NCI-H1048 (cell line): ENCODE results near the gene NDST4.

ENCODE experiments used
- DNase-seq: peaks from one replicate; lab custom pipeline; 2025; lab: John Stamatoyannopoulos, UW

The NDST4 gene

GRCh38 chr4:114785570-114785969 is 327.9 kb downstream of the NDST4 start:
- no peak for DNase-seq

DNA sequence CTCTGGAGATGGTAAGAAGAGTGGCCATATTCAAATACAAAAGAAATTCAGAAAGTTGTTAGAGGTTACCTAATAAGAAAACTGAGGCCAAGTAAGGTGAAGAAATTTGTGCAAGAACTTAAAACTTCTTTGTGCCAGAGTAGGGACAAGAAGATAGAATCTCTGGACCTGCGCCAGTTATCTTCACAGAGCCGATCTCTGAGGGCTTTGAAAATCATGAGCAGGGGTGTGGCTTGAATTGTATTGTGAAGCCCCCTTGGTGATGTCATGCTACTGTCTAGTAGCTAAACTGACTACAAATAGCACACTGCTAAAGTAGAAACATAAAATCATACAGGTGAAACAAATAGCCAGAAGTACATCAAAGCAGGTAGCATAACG is 330.2 kb downstream of the NDST4 start:
- no peak for DNase-seq

- DNase-seq = no peak
These were observed 330.8 kb downstream of the NDST4 start for GRCh38 chr4:114782415-114783214.

DNA sequence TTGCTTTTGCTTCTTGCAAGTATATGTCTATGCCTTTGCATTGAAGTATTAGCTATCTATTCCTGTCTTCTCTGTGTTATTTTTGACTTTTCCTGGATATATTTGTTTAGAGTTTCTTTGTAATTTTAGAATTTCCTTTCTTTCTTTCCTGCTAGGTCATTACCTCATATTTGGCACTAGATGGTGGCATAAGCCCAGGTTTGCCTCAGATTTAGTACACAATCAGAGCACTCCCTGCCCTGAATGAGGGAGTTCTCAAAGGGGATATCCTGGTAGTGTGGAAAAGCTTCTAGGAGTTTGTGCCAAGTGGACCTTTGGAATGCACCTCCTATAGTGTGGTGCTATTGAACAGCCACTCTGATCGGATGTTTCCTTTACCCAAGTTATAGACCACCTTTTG is 333.2 kb downstream of the NDST4 start:
- DNase-seq = no peak
